HepG2 (cell line): Measurements from ENCODE around the gene TLCD1. TPM values are rescaled to one million over a fixed set of nuclear protein-coding genes. Genes with fewer than 3 reads are reported as not detected.

ENCODE experiments used
- FOXA1 ChIP-seq, 2 experiments: fragments of 450-650 bp in 1 of 2; sonication (generic) in 1 of 2; formaldehyde crosslinking in 1 of 2; IDR thresholded peaks; 2 replicates each; pipeline versions ENCODE4 v1.4.0 to v1.6.1; 2016 to 2020; ENCODE audit warnings: missing genetic modification reagents in 1 of 2
- ZNF20 ChIP-seq: sonication (generic); formaldehyde crosslinking; IDR thresholded peaks from 2 replicates; pipeline ENCODE4 v1.4.0; 2020; ENCODE audit warnings: mild to moderate bottlenecking, moderate library complexity, missing genetic modification reagents
- ZNF24 ChIP-seq: fragments of 450-650 bp; IDR thresholded peaks from 2 replicates; pipeline ENCODE4 v1.6.1; 2017; ENCODE audit warnings: antibody characterized with exemption, mild to moderate bottlenecking
- ZNF547 ChIP-seq: sonication (generic); formaldehyde crosslinking; IDR thresholded peaks from 2 replicates; pipeline ENCODE4 v1.5.1; 2020; ENCODE audit warnings: mild to moderate bottlenecking, missing genetic modification reagents
- ZNF672 ChIP-seq: sonication (generic); formaldehyde crosslinking; IDR thresholded peaks from 2 replicates; pipeline ENCODE4 v1.8.1; 2022; ENCODE audit warnings: missing genetic modification reagents
- ZNF7 ChIP-seq: IDR thresholded peaks from 2 replicates; pipeline ENCODE4 v1.6.1; 2016; ENCODE audit warnings: missing biosample characterization, missing genetic modification reagents
- polyA plus RNA-seq, 8 experiments: library from polyadenylated mRNA; depleted of rRNA in 3 of 8; stranded (reverse) in 7 of 8; unstranded in 1 of 8; fragments of >200 nt; fragmentation: Illumina TruSeq in 4 of 8; extraction: Trizol in 4 of 8; gene quantifications; 2 replicates each; pipeline versions ENCODE4 v1.2.1 to v1.2.3, GENCODE V29; 2011 to 2016; ENCODE audit warnings: low read depth in 4 of 8, missing spikeins in 1 of 8, mixed read lengths in 1 of 8; ENCODE audit not compliant: insufficient read depth in 1 of 8
- total RNA-seq, 5 experiments: library from RNA; depleted of rRNA; stranded (reverse); fragments of >200 nt; fragmentation: Illumina TruSeq; extraction: Trizol; gene quantifications; 2 replicates each; pipeline ENCODE4 v1.2.3, GENCODE V29; 2016; ENCODE audit warnings: low read depth in 1 of 5
- TF ChIP-seq, protein P1 (sequence below): sonication (generic); formaldehyde crosslinking; IDR thresholded peaks from 2 replicates; pipeline ENCODE4 v1.4.0; 2020; ENCODE audit warnings: mild to moderate bottlenecking, missing genetic modification reagents, borderline replicate concordance
- TF ChIP-seq, protein P2 (sequence below): sonication (generic); formaldehyde crosslinking; IDR thresholded peaks from 2 replicates; pipeline ENCODE4 v1.4.0; 2020; ENCODE audit warnings: missing genetic modification reagents, borderline replicate concordance
- TF ChIP-seq, protein P3 (sequence below): sonication (generic); formaldehyde crosslinking; IDR thresholded peaks from 2 replicates; pipeline ENCODE4 v1.9.0; 2021; ENCODE audit warnings: mild to moderate bottlenecking, missing genetic modification reagents
- TF ChIP-seq, protein P4 (sequence below): sonication (generic); formaldehyde crosslinking; IDR thresholded peaks from 2 replicates; pipeline ENCODE4 v1.5.1; 2020; ENCODE audit warnings: mild to moderate bottlenecking, missing genetic modification reagents, borderline replicate concordance

TLCD1 gene
- total and polyA plus RNA-seq, 2 of the 13 experiments (the other 11 are each of a cell fraction or from before 2014, with no cell fraction given), result 14.9 to 19.6 TPM

DNA sequence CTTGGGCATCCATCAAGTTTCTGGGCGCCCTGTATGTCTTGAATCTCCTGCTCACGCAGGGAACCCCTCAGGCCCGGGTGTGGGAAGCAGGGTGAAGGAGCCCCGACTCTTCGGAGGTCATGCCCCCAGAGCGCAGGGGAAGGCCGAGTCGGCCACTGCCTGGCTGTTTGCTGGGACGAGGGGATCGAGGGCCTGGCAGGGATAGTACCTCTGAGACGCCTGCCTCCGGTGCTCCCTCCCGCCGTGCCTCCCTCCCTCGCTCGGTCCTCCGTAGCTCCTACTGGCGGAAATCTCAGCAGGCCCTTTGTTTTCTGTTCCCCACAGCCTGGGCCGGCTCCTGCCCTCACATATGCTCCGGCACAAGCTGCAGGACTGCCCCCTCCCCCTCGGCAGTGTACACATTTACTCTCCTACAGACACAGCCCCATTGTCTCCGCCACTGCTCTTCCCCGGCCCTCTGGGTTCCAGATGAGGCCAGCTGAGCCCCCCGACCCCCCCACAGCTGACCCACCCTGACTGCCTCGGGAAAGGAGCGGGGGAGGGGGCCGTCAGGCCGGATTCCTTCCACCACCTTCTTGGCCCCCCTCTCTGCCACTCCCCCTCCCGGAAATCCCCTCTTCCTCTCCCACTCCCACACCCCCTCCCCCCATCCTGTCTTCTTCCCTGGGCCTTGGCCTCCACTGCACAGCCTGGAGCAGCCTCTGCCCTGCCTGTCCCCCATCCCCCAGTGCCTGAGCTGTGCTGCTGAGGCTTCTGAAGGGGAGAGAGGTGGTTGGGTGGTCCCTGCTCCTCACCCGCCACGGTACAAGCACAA lies 19.1 kb upstream of the TLCD1 start (continued):
- TF ChIP-seq FOXA1 (IDR thresholded peaks at IDR 0.05), result no peak
- peak; percentile 86 for TF ChIP-seq FOXA1 (CRISPR knock-in tag; IDR thresholded peaks at IDR 0.05)
- TF ChIP-seq ZNF24, result no peak
- TF ChIP-seq ZNF20 (CRISPR knock-in tag), result no peak
- TF ChIP-seq ZNF7, result no peak
- peak; percentile 78; the same call in 1 of the 2 replicates for TF ChIP-seq ZNF672
- TF ChIP-seq, protein P1, sequence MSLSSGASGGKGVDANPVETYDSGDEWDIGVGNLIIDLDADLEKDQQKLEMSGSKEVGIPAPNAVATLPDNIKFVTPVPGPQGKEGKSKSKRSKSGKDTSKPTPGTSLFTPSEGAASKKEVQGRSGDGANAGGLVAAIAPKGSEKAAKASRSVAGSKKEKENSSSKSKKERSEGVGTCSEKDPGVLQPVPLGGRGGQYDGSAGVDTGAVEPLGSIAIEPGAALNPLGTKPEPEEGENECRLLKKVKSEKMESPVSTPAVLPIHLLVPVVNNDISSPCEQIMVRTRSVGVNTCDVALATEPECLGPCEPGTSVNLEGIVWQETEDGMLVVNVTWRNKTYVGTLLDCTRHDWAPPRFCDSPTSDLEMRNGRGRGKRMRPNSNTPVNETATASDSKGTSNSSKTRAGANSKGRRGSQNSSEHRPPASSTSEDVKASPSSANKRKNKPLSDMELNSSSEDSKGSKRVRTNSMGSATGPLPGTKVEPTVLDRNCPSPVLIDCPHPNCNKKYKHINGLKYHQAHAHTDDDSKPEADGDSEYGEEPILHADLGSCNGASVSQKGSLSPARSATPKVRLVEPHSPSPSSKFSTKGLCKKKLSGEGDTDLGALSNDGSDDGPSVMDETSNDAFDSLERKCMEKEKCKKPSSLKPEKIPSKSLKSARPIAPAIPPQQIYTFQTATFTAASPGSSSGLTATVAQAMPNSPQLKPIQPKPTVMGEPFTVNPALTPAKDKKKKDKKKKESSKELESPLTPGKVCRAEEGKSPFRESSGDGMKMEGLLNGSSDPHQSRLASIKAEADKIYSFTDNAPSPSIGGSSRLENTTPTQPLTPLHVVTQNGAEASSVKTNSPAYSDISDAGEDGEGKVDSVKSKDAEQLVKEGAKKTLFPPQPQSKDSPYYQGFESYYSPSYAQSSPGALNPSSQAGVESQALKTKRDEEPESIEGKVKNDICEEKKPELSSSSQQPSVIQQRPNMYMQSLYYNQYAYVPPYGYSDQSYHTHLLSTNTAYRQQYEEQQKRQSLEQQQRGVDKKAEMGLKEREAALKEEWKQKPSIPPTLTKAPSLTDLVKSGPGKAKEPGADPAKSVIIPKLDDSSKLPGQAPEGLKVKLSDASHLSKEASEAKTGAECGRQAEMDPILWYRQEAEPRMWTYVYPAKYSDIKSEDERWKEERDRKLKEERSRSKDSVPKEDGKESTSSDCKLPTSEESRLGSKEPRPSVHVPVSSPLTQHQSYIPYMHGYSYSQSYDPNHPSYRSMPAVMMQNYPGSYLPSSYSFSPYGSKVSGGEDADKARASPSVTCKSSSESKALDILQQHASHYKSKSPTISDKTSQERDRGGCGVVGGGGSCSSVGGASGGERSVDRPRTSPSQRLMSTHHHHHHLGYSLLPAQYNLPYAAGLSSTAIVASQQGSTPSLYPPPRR (CRISPR knock-in tag), result peak; percentile 24; the same call in 1 of the 2 replicates
- TF ChIP-seq, protein P2, sequence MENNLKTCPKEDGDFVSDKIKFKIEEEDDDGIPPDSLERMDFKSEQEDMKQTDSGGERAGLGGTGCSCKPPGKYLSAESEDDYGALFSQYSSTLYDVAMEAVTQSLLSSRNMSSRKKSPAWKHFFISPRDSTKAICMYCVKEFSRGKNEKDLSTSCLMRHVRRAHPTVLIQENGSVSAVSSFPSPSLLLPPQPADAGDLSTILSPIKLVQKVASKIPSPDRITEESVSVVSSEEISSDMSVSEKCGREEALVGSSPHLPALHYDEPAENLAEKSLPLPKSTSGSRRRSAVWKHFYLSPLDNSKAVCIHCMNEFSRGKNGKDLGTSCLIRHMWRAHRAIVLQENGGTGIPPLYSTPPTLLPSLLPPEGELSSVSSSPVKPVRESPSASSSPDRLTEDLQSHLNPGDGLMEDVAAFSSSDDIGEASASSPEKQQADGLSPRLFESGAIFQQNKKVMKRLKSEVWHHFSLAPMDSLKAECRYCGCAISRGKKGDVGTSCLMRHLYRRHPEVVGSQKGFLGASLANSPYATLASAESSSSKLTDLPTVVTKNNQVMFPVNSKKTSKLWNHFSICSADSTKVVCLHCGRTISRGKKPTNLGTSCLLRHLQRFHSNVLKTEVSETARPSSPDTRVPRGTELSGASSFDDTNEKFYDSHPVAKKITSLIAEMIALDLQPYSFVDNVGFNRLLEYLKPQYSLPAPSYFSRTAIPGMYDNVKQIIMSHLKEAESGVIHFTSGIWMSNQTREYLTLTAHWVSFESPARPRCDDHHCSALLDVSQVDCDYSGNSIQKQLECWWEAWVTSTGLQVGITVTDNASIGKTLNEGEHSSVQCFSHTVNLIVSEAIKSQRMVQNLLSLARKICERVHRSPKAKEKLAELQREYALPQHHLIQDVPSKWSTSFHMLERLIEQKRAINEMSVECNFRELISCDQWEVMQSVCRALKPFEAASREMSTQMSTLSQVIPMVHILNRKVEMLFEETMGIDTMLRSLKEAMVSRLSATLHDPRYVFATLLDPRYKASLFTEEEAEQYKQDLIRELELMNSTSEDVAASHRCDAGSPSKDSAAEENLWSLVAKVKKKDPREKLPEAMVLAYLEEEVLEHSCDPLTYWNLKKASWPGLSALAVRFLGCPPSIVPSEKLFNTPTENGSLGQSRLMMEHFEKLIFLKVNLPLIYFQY (CRISPR knock-in tag), result peak; percentile 58; the same call in 1 of the 2 replicates
- TF ChIP-seq, protein P3, sequence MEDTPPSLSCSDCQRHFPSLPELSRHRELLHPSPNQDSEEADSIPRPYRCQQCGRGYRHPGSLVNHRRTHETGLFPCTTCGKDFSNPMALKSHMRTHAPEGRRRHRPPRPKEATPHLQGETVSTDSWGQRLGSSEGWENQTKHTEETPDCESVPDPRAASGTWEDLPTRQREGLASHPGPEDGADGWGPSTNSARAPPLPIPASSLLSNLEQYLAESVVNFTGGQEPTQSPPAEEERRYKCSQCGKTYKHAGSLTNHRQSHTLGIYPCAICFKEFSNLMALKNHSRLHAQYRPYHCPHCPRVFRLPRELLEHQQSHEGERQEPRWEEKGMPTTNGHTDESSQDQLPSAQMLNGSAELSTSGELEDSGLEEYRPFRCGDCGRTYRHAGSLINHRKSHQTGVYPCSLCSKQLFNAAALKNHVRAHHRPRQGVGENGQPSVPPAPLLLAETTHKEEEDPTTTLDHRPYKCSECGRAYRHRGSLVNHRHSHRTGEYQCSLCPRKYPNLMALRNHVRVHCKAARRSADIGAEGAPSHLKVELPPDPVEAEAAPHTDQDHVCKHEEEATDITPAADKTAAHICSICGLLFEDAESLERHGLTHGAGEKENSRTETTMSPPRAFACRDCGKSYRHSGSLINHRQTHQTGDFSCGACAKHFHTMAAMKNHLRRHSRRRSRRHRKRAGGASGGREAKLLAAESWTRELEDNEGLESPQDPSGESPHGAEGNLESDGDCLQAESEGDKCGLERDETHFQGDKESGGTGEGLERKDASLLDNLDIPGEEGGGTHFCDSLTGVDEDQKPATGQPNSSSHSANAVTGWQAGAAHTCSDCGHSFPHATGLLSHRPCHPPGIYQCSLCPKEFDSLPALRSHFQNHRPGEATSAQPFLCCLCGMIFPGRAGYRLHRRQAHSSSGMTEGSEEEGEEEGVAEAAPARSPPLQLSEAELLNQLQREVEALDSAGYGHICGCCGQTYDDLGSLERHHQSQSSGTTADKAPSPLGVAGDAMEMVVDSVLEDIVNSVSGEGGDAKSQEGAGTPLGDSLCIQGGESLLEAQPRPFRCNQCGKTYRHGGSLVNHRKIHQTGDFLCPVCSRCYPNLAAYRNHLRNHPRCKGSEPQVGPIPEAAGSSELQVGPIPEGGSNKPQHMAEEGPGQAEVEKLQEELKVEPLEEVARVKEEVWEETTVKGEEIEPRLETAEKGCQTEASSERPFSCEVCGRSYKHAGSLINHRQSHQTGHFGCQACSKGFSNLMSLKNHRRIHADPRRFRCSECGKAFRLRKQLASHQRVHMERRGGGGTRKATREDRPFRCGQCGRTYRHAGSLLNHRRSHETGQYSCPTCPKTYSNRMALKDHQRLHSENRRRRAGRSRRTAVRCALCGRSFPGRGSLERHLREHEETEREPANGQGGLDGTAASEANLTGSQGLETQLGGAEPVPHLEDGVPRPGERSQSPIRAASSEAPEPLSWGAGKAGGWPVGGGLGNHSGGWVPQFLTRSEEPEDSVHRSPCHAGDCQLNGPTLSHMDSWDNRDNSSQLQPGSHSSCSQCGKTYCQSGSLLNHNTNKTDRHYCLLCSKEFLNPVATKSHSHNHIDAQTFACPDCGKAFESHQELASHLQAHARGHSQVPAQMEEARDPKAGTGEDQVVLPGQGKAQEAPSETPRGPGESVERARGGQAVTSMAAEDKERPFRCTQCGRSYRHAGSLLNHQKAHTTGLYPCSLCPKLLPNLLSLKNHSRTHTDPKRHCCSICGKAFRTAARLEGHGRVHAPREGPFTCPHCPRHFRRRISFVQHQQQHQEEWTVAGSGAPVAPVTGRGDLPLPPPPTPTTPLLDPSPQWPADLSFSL (CRISPR knock-in tag), result no peak
- TF ChIP-seq, protein P4, sequence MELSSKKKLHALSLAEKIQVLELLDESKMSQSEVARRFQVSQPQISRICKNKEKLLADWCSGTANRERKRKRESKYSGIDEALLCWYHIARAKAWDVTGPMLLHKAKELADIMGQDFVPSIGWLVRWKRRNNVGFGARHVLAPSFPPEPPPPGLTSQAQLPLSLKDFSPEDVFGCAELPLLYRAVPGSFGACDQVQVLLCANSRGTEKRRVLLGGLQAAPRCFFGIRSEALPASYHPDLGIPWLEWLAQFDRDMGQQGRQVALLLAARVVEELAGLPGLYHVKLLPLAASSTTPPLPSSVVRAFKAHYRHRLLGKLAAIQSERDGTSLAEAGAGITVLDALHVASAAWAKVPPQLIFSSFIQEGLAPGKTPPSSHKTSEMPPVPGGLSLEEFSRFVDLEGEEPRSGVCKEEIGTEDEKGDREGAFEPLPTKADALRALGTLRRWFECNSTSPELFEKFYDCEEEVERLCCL (CRISPR knock-in tag), result no peak
- no peak for TF ChIP-seq ZNF547 (CRISPR knock-in tag)
